ENCODE results near the gene TARS2. TPM values are rescaled to one million over a fixed set of nuclear protein-coding genes. Genes with fewer than 3 reads are reported as not detected.

Gene TARS2
- total RNA-seq, 4 donors from 2014 or later: 12.2 to 25.5 (median 18.6) TPM

GRCh38 chr1:150549496-150550221 lies 62.4 kb downstream of the TARS2 start:
- peak overlapping the region; percentile 64 to 78 (median 74) for H3K4me3 ChIP-seq
- H3K27ac ChIP-seq: peak overlapping the region; percentile 84 to 99 (median 97)
- no peaks in the 10 kb centered on the region for H3K9me3 ChIP-seq
- H3K4me1 ChIP-seq: peaks cover 0 to 61% (median 33%) of the 10 kb centered on the region in 4 donors
- H3K36me3 ChIP-seq: peaks cover 0 to 8% (median 0%) of the 10 kb centered on the region in 3 donors
- DNase-seq (ENCODE audit: low spot score in 2 of 2): no peak
- WGBS, 2 donors: 10 to 15% methylated on average over 34 to 40 of the region's 43 CpGs
- no peak for TF ChIP-seq CTCF (IDR thresholded peaks at IDR 0.05)
- peak in 1 of 2 donors; percentile 34 for TF ChIP-seq EP300 (IDR thresholded peaks at IDR 0.05)
- TF ChIP-seq POLR2A (IDR thresholded peaks at IDR 0.05): peak in 1 of 2 donors; percentile 51
- H3K27me3 ChIP-seq: no peaks in the 10 kb centered on the region

- Histone ChIP-seq H3K9me3 (no peaks in the 10 kb centered on the region), H3K27me3 (no peaks in the 10 kb centered on the region), H3K4me1 (peaks cover 0 to 64% (median 33%) of the 10 kb centered on the region in 4 donors), H3K36me3 (peaks cover 0 to 14% (median 0%) of the 10 kb centered on the region in 3 donors), H3K27ac (peak overlapping the region; percentile 84 to 99 (median 97)), H3K4me3 (peak overlapping the region in 3 of 4 donors; percentile 73 to 78 (median 76))
- WGBS, 2 donors: 35 to 36% methylated on average over 21 to 22 of the region's 22 CpGs
- DNase-seq (ENCODE audit: low spot score in 2 of 2): no peak
- no peak for TF ChIP-seq CTCF (IDR thresholded peaks at IDR 0.05)
Observed at GRCh38 chr1:150550222-150551050, 63.2 kb downstream of the TARS2 start.

GRCh38 chr1:150551051-150551783 lies 64.0 kb downstream of the TARS2 start:
- H3K4me3 ChIP-seq: peak overlapping the region in 1 of 4 donors; percentile 78
- 64 to 65% methylated on average over 11 of the region's 11 CpGs for WGBS, 2 donors
- peaks cover 0 to 69% (median 33%) of the 10 kb centered on the region in 4 donors for H3K4me1 ChIP-seq
- DNase-seq (ENCODE audit: low spot score in 2 of 2): no peak
- peaks cover 0 to 22% (median 0%) of the 10 kb centered on the region in 3 donors for H3K36me3 ChIP-seq
- H3K27me3 ChIP-seq: no peaks in the 10 kb centered on the region
- no peak for TF ChIP-seq CTCF (IDR thresholded peaks at IDR 0.05)
- TF ChIP-seq EP300 (IDR thresholded peaks at IDR 0.05): no peak
- no peak for TF ChIP-seq POLR2A (IDR thresholded peaks at IDR 0.05)
- H3K27ac ChIP-seq: peak overlapping the region; percentile 84 to 99 (median 97)
- no peaks in the 10 kb centered on the region for H3K9me3 ChIP-seq

- Histone ChIP-seq H3K4me1 (peaks cover 0 to 75% (median 33%) of the 10 kb centered on the region in 4 donors), H3K27ac (peak overlapping the region; percentile 84 to 99 (median 97)), H3K4me3 (no peak overlapping the region), H3K36me3 (peaks cover 0 to 27% (median 0%) of the 10 kb centered on the region in 3 donors), H3K9me3 (no peaks in the 10 kb centered on the region), H3K27me3 (no peaks in the 10 kb centered on the region)
- TF ChIP-seq EP300 (IDR thresholded peaks at IDR 0.05) (no peak), POLR2A (IDR thresholded peaks at IDR 0.05) (no peak), CTCF (IDR thresholded peaks at IDR 0.05) (no peak)
- DNase-seq (ENCODE audit: low spot score in 2 of 2): no peak
- WGBS, 2 donors: 38 to 40% methylated on average over 1 of the region's 1 CpG
Observed at GRCh38 chr1:150551784-150552127, 64.5 kb downstream of the TARS2 start.

Data from tibial nerve (tissue), 4 donors.